Measurements from ENCODE around the gene MMEL1.
"Not testable (repeated sequence)": the region's sequence is repeated elsewhere in the genome, so short reads cannot be mapped to it uniquely, and the experiment has no call there.

The MMEL1 gene

DNA sequence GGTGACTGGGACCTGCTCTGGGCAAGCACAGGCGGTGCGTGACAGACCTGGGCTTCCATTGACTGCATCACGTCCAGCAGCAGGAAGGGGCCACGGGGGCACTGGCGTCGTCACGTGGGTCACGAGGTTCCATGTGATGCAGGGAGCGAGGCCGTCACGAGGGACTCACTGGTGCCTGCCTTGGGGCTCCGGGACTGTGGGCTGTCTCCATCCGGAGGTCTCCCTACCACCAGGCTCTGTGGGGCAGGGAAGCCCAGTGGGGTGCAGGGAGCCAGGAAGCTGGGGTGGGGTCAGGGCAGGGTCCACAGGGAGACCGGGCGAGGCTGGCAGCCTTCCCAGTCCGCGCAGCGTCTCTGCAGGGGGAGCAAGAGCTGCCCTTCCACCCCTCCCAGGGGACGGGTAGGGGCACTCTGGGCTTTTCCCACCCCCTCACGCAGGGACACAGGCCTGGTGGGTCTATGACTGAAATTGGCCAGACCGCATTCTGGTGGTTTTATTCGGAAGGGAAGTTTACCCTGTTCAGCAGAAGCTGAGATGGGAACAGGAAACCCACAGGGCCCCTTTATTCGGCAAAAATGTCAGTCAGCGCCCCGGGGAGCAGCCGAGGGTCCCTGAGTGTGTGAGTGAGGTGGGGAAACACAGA lies 77.1 kb downstream of the MMEL1 start:
- Histone ChIP-seq H3K27ac (peak overlapping the region; percentile 73 to 92), H3K4me3 (peak overlapping the region; percentile 73)
- TF ChIP-seq, protein P1, sequence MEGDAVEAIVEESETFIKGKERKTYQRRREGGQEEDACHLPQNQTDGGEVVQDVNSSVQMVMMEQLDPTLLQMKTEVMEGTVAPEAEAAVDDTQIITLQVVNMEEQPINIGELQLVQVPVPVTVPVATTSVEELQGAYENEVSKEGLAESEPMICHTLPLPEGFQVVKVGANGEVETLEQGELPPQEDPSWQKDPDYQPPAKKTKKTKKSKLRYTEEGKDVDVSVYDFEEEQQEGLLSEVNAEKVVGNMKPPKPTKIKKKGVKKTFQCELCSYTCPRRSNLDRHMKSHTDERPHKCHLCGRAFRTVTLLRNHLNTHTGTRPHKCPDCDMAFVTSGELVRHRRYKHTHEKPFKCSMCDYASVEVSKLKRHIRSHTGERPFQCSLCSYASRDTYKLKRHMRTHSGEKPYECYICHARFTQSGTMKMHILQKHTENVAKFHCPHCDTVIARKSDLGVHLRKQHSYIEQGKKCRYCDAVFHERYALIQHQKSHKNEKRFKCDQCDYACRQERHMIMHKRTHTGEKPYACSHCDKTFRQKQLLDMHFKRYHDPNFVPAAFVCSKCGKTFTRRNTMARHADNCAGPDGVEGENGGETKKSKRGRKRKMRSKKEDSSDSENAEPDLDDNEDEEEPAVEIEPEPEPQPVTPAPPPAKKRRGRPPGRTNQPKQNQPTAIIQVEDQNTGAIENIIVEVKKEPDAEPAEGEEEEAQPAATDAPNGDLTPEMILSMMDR (IDR thresholded peaks at IDR 0.05) = no peak
- DNase-seq (ENCODE audit: low spot score) = peak; percentile 88

DNA sequence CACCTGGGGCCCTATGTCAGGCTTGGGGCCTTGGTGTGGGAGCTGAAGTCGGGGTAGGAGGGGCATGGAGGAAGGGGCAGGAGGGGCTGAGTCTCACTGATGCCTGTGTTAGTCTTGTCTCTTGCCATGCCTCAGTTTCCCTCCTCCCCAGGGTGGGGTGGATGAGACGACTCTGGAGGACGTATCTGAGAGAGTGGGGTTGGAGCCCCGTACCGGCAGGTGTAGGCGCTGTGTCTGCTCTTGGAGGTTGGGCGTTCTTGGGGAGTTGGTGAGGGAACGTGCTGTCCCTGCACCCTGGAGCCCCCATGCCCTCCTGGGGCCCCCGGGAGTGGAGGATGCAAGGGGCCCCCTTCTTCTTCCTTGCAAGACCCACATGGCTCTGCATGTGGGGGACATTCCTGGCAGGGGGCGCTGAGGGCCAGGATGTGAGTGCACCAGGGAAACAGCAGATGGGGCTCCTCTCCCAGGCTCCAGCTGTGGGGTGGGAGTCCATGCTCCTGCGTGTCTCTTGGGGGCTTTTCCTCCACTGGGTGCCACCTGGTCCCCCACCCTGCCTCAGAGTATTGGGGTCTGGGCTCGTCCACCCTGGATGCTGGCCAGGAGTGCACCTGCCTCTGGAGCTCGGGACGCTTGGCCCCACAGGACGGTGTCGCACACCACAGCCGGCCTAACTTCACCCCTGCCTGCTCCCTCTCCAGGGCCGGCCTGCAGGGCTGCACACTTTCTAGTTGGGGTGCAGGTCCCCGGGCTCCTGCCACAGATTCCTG lies 78.0 kb downstream of the MMEL1 start:
- Histone ChIP-seq H3K27ac (peak overlapping the region; percentile 73 to 92), H3K4me3 (peak overlapping the region; percentile 73)
- DNase-seq (ENCODE audit: low spot score) = no peak
- TF ChIP-seq, protein P1 (IDR thresholded peaks at IDR 0.05) = no peak

DNA sequence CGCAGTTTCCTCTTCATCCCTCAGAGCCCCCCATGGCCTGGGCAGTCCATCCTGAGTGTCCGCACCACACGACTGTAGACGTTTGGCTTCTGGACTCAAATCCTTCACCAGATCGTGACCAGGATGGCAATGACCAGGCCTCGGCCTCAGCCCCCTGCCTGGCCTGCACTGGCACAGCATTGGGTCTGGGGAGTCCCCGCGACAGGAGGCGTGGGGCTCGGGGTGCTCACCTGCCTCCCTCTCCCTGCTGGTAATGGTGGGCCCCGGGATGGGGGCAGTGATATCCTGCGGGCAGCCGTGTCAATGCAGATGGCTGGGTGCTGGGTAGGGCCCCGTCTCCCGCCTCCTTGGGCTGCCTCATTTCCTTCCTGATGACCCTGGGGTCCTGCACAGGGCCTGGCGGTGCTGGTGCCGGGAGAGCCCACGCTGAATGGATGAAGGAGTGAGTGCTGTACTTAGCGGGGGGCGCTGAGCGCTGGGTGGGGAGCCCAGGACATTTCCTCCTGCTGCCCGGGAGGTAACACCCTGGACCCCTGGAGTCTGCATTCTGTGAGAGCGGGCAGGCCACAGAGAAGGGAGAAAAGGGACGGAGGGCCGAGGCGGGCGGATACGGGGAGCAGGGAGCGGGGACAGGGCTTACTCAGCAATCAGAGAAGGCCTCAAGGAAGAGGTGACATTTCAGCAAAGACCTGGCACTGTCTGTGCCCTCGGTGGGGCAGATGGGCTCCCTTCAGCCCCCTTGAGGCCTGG lies 78.8 kb downstream of the MMEL1 start:
- H3K27ac ChIP-seq = no peak overlapping the region
- no peak for DNase-seq (ENCODE audit: low spot score)
- no peak overlapping the region for H3K4me3 ChIP-seq
- TF ChIP-seq, protein P1 (IDR thresholded peaks at IDR 0.05) = no peak

DNA sequence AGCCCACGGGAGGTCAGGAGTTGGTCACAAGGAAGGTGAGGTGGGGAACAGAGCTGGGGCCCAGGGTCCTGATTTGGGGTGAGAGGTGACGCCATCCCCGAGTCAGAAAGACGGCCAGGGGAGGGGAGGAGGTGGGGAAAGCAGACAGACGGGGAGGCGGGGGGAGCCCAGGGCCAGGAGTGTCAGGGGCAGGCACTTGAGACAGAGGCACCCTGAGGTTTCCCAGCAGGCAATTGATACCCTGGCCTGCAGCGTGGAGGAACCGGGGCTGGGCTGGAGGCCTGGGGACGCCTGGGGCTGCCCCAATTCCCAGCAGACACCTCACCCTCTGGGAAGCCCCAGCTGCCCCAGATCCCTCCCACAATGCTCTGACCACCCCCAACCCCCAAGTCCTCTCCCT lies 79.7 kb downstream of the MMEL1 start:
- not testable (repeated sequence) for H3K4me3 ChIP-seq; H3K27ac ChIP-seq; DNase-seq (ENCODE audit: low spot score)

DNA sequence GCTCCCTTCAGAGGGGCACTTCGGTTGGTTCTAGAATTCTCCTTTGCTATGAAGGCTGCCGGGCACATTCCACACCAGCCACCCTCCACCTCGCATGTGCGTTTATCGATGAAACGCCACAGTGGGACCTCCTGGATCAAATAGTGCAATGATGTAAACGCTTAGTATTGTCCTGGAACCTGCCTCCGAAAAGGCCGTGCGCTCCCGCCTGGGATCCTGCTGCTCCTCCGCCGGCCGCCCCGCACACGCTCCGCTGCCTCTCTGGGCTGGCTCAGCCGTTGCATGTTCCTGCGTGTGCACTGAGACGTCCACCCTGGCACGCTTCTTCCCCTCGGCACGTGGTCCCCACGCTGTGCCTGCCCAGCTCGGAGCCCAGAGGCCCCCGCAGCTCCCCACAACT lies 80.6 kb downstream of the MMEL1 start:
- TF ChIP-seq, protein P1 (IDR thresholded peaks at IDR 0.05) = no peak
- H3K27ac ChIP-seq = no peak overlapping the region
- DNase-seq (ENCODE audit: low spot score) = no peak
- H3K4me3 ChIP-seq = no peak overlapping the region

DNA sequence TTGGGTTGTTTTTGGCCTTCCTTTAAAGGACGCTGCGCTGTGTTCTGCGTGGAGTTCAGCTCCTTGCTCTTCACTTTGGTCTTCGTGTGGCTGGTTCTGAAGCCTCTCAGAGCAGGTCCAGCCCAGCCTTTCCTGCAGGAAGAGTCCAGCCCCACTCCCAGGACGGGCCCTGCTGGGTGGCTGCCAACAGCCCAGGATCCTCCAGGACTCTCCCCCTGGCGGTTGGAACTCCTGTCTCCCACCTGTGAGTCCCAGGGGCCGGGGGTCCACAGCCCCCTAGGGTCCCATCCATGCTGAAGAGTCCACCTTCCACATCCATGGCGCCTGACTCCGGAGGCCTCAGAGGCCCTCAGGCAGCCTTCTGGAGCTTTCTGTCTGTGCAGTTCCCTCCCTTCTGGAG lies 81.3 kb downstream of the MMEL1 start:
- not testable (repeated sequence) for H3K27ac ChIP-seq; DNase-seq (ENCODE audit: low spot score); H3K4me3 ChIP-seq

DNA sequence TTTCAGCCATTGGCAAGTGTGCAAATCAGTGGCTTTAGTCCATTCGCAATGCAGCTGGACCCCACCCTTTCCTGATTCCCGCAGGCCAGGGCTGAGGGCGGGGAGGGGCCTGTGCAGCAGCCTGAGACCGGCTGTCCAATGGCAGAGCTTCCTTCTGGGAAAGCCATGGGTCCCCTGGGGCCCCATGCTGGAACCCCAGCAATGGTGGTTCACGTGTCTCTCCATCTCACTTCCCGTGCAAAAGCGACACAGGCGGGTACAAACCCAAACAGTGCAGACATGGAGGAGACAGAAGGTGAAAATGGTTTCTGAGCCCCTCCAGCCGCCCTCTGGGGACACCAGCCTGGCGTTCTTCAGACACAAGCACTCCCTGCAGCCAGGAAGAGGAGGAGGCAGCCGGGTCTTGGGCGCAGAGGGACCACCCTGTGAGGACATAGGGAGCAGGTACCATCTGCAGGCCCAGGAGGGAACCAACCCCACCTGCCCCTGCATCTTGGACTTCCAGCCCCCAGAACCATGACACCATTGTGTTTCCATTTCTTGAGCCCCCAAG lies 82.4 kb downstream of the MMEL1 start:
- not testable (repeated sequence) for H3K4me3 ChIP-seq; DNase-seq (ENCODE audit: low spot score)
- H3K27ac ChIP-seq = peak overlapping the region in 1 of 2 donors; percentile 71

DNA sequence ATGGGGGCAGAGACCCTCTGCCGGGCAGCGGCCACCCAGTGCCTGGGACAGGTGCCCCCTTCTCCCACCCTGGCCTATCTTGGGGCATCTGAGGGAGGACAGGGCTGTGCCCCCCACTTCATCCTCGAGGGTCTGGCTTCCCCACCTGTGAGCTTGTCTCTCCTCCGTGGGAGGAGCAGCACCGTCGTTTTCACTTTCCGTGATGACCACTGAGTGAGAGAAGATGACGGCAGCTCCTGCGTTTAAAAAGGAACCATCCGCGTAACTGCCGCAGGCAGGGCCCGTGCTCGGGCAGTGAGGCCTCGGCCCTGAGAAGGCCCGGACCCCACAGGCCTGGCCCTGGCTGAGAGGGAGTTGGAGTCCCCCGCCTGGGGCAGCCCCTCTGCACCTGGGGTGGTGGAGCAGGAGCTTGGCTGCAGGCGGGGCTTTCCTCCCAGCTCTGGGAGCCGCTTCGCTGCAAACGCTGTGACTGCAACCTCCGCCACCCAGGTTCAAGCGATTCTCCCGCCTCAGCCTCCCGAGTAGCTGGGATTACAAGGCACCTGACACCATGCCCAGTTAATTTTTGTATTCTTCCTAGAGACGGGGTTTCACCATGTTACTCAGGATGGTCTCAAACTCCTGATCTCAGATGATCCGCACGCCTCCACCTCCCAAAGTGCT lies 83.3 kb downstream of the MMEL1 start:
- not testable (repeated sequence) for DNase-seq (ENCODE audit: low spot score)
- peak overlapping the region; percentile 98 to 99 for H3K27ac ChIP-seq
- H3K4me3 ChIP-seq = peak overlapping the region; percentile 85

Data from coronary artery (tissue), 2 donors.